NCI-H2081 (cell line): ENCODE data around the gene UBE3C.

Experiments
- DNase-seq, 2 experiments: peaks; one replicate each; lab custom pipeline; 2025; lab: John Stamatoyannopoulos, UW

UBE3C gene

DNA sequence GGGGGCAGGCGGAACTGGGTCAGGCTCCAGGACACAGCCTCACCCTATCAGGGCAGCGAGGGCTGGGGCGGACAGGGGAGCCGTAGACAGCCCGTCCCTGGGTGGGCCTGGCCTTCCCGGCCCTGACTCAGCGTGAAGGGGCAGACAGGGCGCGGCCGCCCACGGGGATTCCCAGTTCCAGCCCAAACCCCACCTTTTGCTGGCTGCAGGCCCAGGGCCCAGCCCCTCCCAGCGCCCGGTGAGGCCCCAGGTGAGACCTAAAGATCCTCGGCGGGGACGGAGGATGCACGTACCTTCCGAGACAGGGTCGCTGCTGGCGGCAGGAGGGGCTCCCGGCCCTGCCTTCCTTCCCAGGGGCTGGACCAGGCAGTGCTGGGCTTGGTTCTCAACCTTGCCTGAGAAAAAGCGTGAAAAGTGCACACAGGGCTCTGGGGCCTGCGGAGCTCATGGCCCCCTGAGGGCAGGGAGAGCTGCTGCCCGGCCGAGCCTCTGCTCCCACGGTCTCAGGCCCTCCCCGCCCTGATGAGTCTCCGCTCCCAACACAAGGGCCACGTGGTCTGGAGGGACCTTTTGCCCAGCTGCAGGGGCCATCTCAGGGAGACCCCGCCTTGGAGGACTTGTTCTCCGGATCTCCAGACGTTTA is 154.2 kb downstream of the UBE3C start:
- no peak for DNase-seq

GRCh38 chr7:157293413-157293788 is 154.7 kb downstream of the UBE3C start:
- no peak for DNase-seq

GRCh38 chr7:157294773-157295172 is 156.0 kb downstream of the UBE3C start:
- DNase-seq: no peak

DNA sequence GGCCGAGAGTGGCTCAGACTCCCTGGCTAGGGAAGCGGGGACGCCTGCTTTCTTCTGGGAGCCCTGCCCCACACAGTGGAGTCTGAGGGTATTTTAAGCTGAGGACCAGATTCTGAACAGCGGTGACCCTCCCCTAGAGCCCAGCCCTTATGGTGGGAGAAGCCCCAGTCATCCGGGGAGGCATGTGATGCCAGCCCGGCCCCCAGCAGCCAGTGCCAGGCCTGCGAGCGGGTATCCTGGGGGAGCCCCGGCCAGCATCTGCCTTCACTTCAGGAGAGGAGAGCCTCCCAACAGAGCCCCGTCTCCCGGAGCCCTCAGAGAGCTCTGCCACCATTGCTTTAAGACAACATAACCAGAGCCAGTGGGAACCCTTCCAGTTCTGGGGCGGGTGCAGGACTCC is 156.6 kb downstream of the UBE3C start:
- DNase-seq: no peak

DNA sequence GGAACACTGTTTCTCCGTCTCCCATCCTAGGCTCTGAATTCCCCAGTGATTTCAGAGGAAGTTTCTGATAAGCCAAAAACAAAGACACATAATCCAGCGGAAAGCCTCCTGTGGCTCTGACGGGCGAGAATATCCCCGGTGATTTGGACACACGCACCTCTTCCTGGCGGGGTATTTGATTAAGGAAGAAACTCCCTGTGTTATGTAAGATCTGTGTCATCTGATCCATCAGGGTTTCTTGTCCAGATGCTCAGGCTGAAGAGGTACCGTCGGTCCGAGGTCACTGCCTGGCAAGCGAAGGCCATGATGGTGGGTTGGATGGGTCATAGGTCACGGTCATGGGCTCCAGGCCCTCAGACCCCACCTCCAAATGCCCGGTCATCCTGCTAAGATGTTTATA is 158.5 kb downstream of the UBE3C start:
- no peak for DNase-seq

DNA sequence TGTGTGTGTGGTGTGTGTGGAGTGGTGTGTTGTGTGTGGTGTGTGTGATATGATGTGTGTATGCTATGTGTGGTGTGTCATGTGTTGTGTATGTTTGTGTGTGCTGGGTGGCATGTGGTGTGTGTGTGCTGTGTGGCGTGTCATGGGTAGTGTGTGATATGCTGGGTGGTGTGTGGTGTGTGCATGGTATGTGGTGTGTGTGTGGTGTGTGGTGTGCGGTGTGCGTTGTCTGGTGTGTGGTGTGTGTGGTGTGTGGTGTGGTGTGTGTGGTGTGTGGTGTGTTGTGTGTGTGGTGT is 160.5 kb downstream of the UBE3C start:
- DNase-seq: no peak

DNA sequence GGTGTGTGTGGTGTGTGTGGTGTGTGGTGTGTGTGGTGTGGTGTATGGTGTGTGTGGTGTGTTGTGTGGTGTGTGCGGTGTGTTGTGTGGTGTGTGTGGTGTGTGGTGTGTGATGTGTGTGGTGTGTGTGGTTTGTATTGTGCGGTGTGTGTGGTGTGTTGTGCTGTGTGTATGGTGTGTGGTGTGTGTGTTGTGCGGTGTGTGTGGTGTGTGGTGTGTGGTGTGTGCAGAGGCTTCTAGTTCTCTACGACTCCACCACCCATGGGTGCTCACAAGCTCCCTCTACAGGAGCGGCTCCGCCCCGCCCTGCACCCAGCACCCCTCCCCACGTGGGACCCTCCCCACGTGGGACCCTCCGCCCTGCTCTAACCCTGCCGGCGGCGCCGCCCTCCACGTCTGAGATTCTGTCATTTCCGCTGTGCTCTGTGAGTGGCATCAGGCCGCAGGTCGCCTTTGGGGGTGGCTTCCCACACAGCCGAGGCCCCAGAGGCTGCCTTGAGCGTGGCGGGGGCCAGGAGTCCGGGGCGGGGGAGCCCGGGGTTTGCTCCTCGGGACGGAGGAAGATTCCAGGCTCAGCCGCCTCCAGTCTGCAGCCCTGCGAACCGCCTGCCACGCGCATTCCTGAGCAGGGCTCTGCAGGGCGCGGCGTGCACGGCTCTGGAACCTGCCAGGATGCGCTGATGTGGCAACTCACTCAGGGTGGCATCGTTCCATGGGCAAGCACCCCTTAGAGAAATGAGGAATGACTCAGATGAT is 161.1 kb downstream of the UBE3C start:
- DNase-seq: no peak

- no peak for DNase-seq
Measured at GRCh38 chr7:157300369-157300825, 161.7 kb downstream of the UBE3C start.

- DNase-seq: no peak
Measured at GRCh38 chr7:157301610-157302120, 162.9 kb downstream of the UBE3C start.

DNA sequence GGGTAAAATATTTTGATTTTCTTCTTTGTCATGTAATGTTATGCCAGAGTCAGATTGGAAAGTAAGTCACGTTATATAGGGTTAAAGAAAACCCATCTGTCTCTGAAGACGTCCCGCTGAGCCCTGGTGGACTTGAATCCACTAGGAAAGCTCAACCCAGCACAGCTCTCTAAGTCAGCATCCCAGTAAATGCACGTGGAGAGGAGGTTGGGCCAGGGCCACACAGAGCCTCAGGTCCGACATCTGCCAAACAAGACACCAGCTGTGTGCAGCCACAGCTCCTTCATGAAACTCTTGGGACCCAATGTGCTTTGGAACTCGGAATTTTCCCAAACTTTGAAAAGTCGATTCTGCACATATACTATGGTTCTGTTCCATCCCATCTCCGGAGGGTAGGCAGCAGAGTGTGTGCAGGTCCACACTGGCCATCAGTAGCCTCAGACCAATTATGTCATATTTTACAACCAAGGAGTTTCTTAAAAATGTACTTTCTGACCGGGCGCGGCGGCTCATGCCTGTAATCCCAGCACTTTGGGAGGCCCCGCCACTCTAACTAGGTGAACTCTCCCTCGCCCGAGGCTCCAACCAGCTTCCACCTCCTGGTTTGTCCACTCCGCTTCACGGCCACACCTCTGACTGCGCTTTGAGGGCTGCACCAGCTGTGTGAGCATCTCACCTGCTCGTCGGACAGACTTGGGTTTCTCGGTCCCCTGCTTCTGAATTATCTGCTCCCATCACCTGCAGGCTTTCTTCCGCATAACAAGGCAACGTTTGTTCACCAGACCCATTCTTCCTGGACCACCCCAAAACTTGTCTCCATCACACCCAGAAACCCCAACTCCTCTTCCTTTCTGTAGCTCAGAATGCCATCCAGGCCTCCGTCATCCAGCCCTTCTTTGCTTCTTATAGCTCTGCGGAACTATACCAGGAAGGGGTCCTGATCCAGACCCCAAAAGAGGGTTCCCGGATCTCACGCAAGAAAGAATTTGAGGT is 168.4 kb downstream of the UBE3C start:
- DNase-seq: no peak

GRCh38 chr7:157309988-157310668 is 171.4 kb downstream of the UBE3C start:
- no peak for DNase-seq

- no peak for DNase-seq
Measured at GRCh38 chr7:157310676-157311185, 172.0 kb downstream of the UBE3C start.

DNA sequence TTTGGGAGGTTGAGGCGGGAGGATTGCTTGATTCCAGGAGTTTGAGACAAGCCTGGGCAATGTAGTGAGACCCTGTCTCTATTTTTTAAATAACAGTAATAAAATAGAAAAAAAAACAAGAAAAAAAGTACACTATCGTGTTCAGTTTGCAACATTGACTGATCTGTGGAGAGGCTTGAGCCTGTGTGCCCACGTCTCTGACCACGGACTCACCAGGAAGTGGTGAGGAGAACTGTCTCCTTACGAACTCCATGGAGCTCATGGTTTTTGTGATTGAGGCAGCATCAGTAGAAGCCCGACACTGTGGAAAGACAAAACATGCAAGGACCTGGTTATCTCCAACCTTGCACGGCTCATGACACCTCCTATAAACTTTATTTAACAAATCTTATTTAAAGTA is 174.2 kb downstream of the UBE3C start:
- DNase-seq: no peak

- DNase-seq: no peak
Measured at GRCh38 chr7:157313645-157314044, 174.9 kb downstream of the UBE3C start.

DNA sequence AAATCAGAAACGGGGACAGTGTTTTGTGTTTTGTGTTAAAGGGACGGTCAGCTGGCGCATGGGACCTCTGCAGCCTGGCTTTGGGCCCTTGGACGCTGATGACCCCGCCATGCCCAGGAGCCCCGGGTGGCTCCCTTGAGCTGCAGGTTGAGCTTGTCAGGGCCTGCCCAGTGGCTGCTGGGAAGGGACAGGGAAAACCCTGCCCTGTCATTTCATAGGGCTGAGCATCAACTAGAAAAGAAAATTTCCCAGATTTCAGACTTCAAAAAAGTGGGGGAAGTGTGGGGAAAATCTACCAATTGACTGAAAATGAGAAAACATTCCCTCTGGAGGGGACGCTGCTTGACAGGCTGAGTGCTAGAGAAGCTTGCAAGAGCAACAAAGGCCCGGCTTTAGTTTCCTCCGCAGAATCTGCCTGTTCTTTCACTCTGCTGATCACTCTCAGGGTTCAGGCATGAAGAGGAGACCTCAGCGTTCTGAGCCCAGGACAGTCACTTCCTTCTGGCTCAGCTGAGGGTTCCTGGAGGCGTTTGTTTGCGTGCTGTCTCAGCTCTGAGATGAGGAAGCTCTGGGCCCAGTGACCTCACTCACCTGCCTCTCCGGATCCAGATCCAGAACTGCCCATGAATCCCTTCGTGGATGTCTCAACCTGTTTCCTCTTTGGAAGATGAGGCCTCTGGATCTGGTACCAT is 179.4 kb downstream of the UBE3C start:
- DNase-seq: no peak
